OCI-LY7 (cell line): ENCODE results near the gene RHEX.

Experiments used
- CTCF ChIP-seq: fragments of 200-600 bp; sonication (generic); conservative IDR thresholded peaks from 2 replicates; pipeline ENCODE4 v1.5.1; 2014; ENCODE audit warnings: mild to moderate bottlenecking, antibody characterized with exemption, low read length, moderate library complexity, mixed read lengths
- EZH2phosphoT487 ChIP-seq: fragments of 200-600 bp; sonication (generic); IDR thresholded peaks from 2 replicates; pipeline ENCODE4 v1.6.1; 2018; ENCODE audit warnings: low read depth, borderline replicate concordance, mild to moderate bottlenecking, mixed run types, antibody characterized with exemption, low read length, moderate library complexity, mixed read lengths

GRCh38 chr1:206005778-206006180 lies 47.2 kb upstream of the RHEX start:
- TF ChIP-seq CTCF: no peak
- TF ChIP-seq EZH2phosphoT487: no peak
